Keratinocyte (primary cell): ENCODE results near the gene TMEM45B. TPM values are rescaled to one million over a fixed set of nuclear protein-coding genes. Genes with fewer than 3 reads are reported as not detected.
"Not testable (repeated sequence)": the region's sequence is repeated elsewhere in the genome, so short reads cannot be mapped to it uniquely, and the experiment has no call there.

Source experiments
- DNase-seq: peaks from one replicate; pipeline ENCODE4 v3.0.0-alpha.2; 2011; ENCODE audit warnings: low read depth, missing footprints, low spot score
- FAIRE-seq: peaks from 2 replicates; lab custom pipeline; 2011; peaks lifted over from hg19 to GRCh38; lab: Jason Lieb, UNC
- H2AFZ ChIP-seq: 2 replicates; pipeline ENCODE4 v1.6.0; 2012; ENCODE audit warnings: low read length, control low read depth, inconsistent platforms; ENCODE audit not compliant: control insufficient read depth
- H3K27ac ChIP-seq: 2 replicates; pipeline ENCODE4 v1.5.1; 2011; ENCODE audit warnings: low read length; ENCODE audit not compliant: control insufficient read depth, insufficient read depth
- H3K27me3 ChIP-seq: 3 replicates; pipeline ENCODE4 v1.6.0; 2011; ENCODE audit warnings: low read length; ENCODE audit not compliant: control insufficient read depth, insufficient read depth; ENCODE audit errors: extremely low read depth
- H3K36me3 ChIP-seq, 2 experiments: 2 replicates in 1 of 2; 3 replicates in 1 of 2; pipeline ENCODE4 v1.5.1; 2011; ENCODE audit warnings: low read length in 2 of 2, mild to moderate bottlenecking in 1 of 2; ENCODE audit not compliant: control insufficient read depth in 2 of 2, insufficient read depth in 2 of 2; ENCODE audit errors: extremely low read depth in 1 of 2
- H3K4me1 ChIP-seq: 3 replicates; pipeline ENCODE4 v1.5.1; 2011; ENCODE audit warnings: low read length; ENCODE audit not compliant: control insufficient read depth, insufficient read depth; ENCODE audit errors: extremely low read depth
- H3K4me2 ChIP-seq: 3 replicates; pipeline ENCODE4 v1.6.0; 2011; ENCODE audit warnings: low read depth, low read length; ENCODE audit not compliant: control insufficient read depth, insufficient read depth; ENCODE audit errors: extremely low read depth
- H3K4me3 ChIP-seq, 3 experiments: fragments of 200-600 bp in 1 of 3; sonication (generic) in 1 of 3; 2 replicates in 2 of 3; 3 replicates in 1 of 3; pipeline ENCODE4 v1.5.1; 2011 to 2016; ENCODE audit warnings: low read length in 3 of 3, mild to moderate bottlenecking in 3 of 3, control low read depth in 2 of 3, inconsistent platforms in 1 of 3, low read depth in 1 of 3, mixed read lengths in 1 of 3, mixed run types in 1 of 3, moderate library complexity in 1 of 3; ENCODE audit not compliant: control insufficient read depth in 2 of 3, insufficient read depth in 2 of 3; ENCODE audit errors: extremely low read depth in 1 of 3
- H3K79me2 ChIP-seq: 2 replicates; pipeline ENCODE4 v1.6.0; 2012; ENCODE audit warnings: low read length; ENCODE audit not compliant: control insufficient read depth, insufficient read depth
- H3K9ac ChIP-seq: 3 replicates; pipeline ENCODE4 v1.6.0; 2011; ENCODE audit warnings: low read length; ENCODE audit not compliant: control insufficient read depth, insufficient read depth; ENCODE audit errors: extremely low read depth
- H3K9me1 ChIP-seq: 3 replicates; pipeline ENCODE4 v1.6.0; 2011; ENCODE audit warnings: low read length; ENCODE audit not compliant: control insufficient read depth, insufficient read depth; ENCODE audit errors: extremely low read depth
- H3K9me3 ChIP-seq: 2 replicates; pipeline ENCODE4 v1.5.1; 2012; ENCODE audit warnings: low read depth, low read length; ENCODE audit not compliant: control insufficient read depth
- H4K20me1 ChIP-seq: 3 replicates; pipeline ENCODE4 v1.6.0; 2011; ENCODE audit warnings: low read length; ENCODE audit not compliant: control insufficient read depth, insufficient read depth; ENCODE audit errors: extremely low read depth
- CTCF ChIP-seq, 3 experiments: IDR thresholded peaks in 1 of 3; conservative IDR thresholded peaks in 1 of 3; optimal IDR thresholded peaks in 1 of 3; 2 replicates in 2 of 3; 3 replicates in 1 of 3; pipeline versions ENCODE3 to v1.5.1; 2011; ENCODE audit warnings: low read length in 3 of 3, mild to moderate bottlenecking in 3 of 3, moderate library complexity in 2 of 3, control low read depth in 1 of 3, inconsistent platforms in 1 of 3; ENCODE audit not compliant: insufficient read depth in 2 of 3; ENCODE audit errors: extremely low read depth in 1 of 3
- EZH2 ChIP-seq: IDR thresholded peaks from one replicate; pipeline ENCODE4 v1.6.1; 2012; ENCODE audit warnings: inconsistent platforms, mild to moderate bottlenecking, low read length, moderate library complexity
- dilution Hi-C: fragments of 300-500 bp; cut with MboI; formaldehyde crosslinking; loops from one replicate; pipeline ENCODE4 v1.7.0; 2020; ENCODE audit warnings: low sequenced_read_pairs; ENCODE audit not compliant: extremely low pct_ligation_motif_present
- polyA plus RNA-seq, 5 experiments: library from polyadenylated mRNA; depleted of rRNA in 3 of 5; stranded (reverse) in 3 of 5; stranded (forward) in 1 of 5; unstranded in 1 of 5; fragments of >200 nt; gene quantifications; 1 replicate in 1 of 5; 2 replicates in 3 of 5; 3 replicates in 1 of 5; pipeline versions ENCODE4 v1.2.1 to v1.2.3, GENCODE V29; 2011 to 2012; ENCODE audit warnings: missing spikeins in 2 of 5, low read depth in 1 of 5, low replicate concordance in 1 of 5

The TMEM45B gene
- polyA plus RNA-seq, 1 donor (not counting 4 experiments of a cell fraction or from before 2014, with no cell fraction given): 2.6 TPM

- H2AFZ ChIP-seq: no peak overlapping the region
- FAIRE-seq: no peak
- H3K4me3 ChIP-seq: no peak overlapping the region
- no peaks in the 10 kb centered on the region for H3K27me3 ChIP-seq
- no peak for TF ChIP-seq CTCF (optimal IDR thresholded peaks at IDR 0.05 in 1 of 3, IDR thresholded peaks at IDR 0.05 in 1 of 3, conservative IDR thresholded peaks at IDR 0.05 in 1 of 3; ENCODE audit: extremely low read depth in 1 of 3, insufficient read depth in 2 of 3, low read length in 3 of 3)
- no peak for TF ChIP-seq EZH2
- H3K79me2 ChIP-seq: no peaks in the 10 kb centered on the region
- no peak overlapping the region for H3K9ac ChIP-seq
- no peaks in the 10 kb centered on the region for H3K9me3 ChIP-seq
- dilution Hi-C loops: no loop called here
- peaks cover 16% of the 10 kb centered on the region for H3K4me1 ChIP-seq
- H3K27ac ChIP-seq: no peak overlapping the region
- no peaks in the 10 kb centered on the region for H4K20me1 ChIP-seq
- no peaks in the 10 kb centered on the region for H3K9me1 ChIP-seq
- no peak for DNase-seq
- H3K36me3 ChIP-seq: peaks cover 29 to 34% of the 10 kb centered on the region in 2 experiments
- no peak overlapping the region for H3K4me2 ChIP-seq
Measured at GRCh38 chr11:129865701-129866100, 50.1 kb downstream of the TMEM45B start.

GRCh38 chr11:129866311-129866710, 50.7 kb downstream of the TMEM45B start:
- Histone ChIP-seq H3K9me1 (no peaks in the 10 kb centered on the region), H3K4me1 (peaks cover 10% of the 10 kb centered on the region), H4K20me1 (no peaks in the 10 kb centered on the region), H3K4me3 (no peak overlapping the region), H3K79me2 (no peaks in the 10 kb centered on the region), H3K4me2 (no peak overlapping the region), H3K27ac (no peak overlapping the region), H3K27me3 (no peaks in the 10 kb centered on the region), H2AFZ (no peak overlapping the region), H3K9ac (no peak overlapping the region), H3K36me3 (peaks cover 33 to 34% of the 10 kb centered on the region in 2 experiments), H3K9me3 (no peaks in the 10 kb centered on the region)
- DNase-seq (no peak), FAIRE-seq (no peak)
- dilution Hi-C loops: no loop called here
- TF ChIP-seq EZH2 (no peak), CTCF (optimal IDR thresholded peaks at IDR 0.05 in 1 of 3, IDR thresholded peaks at IDR 0.05 in 1 of 3, conservative IDR thresholded peaks at IDR 0.05 in 1 of 3; ENCODE audit: extremely low read depth in 1 of 3, insufficient read depth in 2 of 3, low read length in 3 of 3) (no peak)

- H2AFZ ChIP-seq, FAIRE-seq, H3K9ac ChIP-seq, H3K4me1 ChIP-seq, H3K27me3 ChIP-seq, H3K4me3 ChIP-seq, H3K9me3 ChIP-seq, dilution Hi-C loops, H3K4me2 ChIP-seq, DNase-seq, H4K20me1 ChIP-seq, H3K79me2 ChIP-seq, H3K27ac ChIP-seq, H3K9me1 ChIP-seq: not testable (repeated sequence)
- H3K36me3 ChIP-seq: peaks cover 47 to 51% of the 10 kb centered on the region in 2 experiments
Measured at GRCh38 chr11:129868626-129869025, 53.0 kb downstream of the TMEM45B start.
